SK-N-MC (cell line): ENCODE results near the gene PCID2.

ENCODE experiments used
- EZH2 ChIP-seq: fragments of 200-600 bp; sonication (generic); IDR thresholded peaks from one replicate; pipeline ENCODE4 v1.6.1; 2017; ENCODE audit warnings: antibody characterized with exemption
- FOXP2 ChIP-seq: optimal IDR thresholded peaks from 2 replicates; pipeline ENCODE3; 2011; ENCODE audit warnings: mild to moderate bottlenecking, moderate library complexity; ENCODE audit not compliant: insufficient read depth; ENCODE audit errors: extremely low read length, control extremely low read depth
- POLR2AphosphoS5 ChIP-seq: IDR thresholded peaks from 2 replicates; pipeline ENCODE4 v1.6.1; 2012; ENCODE audit warnings: mild to moderate bottlenecking, low read depth, low read length, borderline replicate concordance

GRCh38 chr13:113160983-113161382, 47.5 kb downstream of the PCID2 start:
- TF ChIP-seq POLR2AphosphoS5, result no peak
- TF ChIP-seq EZH2, result no peak
- TF ChIP-seq FOXP2, result no peak
